Activated CD4-positive, alpha-beta memory T cell treated with anti-CD3 and anti-CD28 coated beads, Interleukin-2, amount 10 ng/mL, durations not matched to agents 7 days and 5 days (primary cell): ENCODE measurements around the gene WDFY3. TPM values are rescaled to one million over a fixed set of nuclear protein-coding genes. Genes with fewer than 3 reads are reported as not detected.

Experiments used
- CTCF ChIA-PET: fragments of 350-600 bp; sonication (Branson Sonifier 250); formaldehyde crosslinking; loops from one replicate; lab custom pipeline; 2021; ENCODE audit warnings: antibody characterized with exemption, inconsistent platforms; lab: Charles Lee
- POLR2A ChIA-PET: fragments of 350-600 bp; sonication (Branson Sonifier 250); formaldehyde crosslinking; loops from one replicate; lab custom pipeline; 2021; ENCODE audit warnings: antibody characterized with exemption; lab: Charles Lee
- DNase-seq: peaks from one replicate; pipeline ENCODE4 v3.0.0-alpha.2; 2020
- H3K27ac Mint-ChIP-seq: one replicate; pipeline ENCODE4 v1.8.0; 2021; ENCODE audit warnings: mild to moderate bottlenecking, mixed read lengths
- H3K27me3 Mint-ChIP-seq: one replicate; pipeline ENCODE4 v1.8.0; 2021; ENCODE audit warnings: mixed read lengths
- H3K36me3 Mint-ChIP-seq: one replicate; pipeline ENCODE4 v1.8.0; 2021; ENCODE audit warnings: low read depth, mixed read lengths
- H3K4me1 Mint-ChIP-seq: one replicate; pipeline ENCODE4 v1.8.0; 2021; ENCODE audit warnings: mixed read lengths
- H3K4me3 Mint-ChIP-seq: one replicate; pipeline ENCODE4 v1.8.0; 2021; ENCODE audit warnings: mild to moderate bottlenecking, mixed read lengths
- H3K9me3 Mint-ChIP-seq: one replicate; pipeline ENCODE4 v1.8.0; 2021; ENCODE audit warnings: mixed read lengths
- total RNA-seq, 2 experiments: library from RNA; stranded (reverse); gene quantifications; one replicate each; pipeline ENCODE4 v1.2.3, GENCODE V29; 2021

The WDFY3 gene, protein sequence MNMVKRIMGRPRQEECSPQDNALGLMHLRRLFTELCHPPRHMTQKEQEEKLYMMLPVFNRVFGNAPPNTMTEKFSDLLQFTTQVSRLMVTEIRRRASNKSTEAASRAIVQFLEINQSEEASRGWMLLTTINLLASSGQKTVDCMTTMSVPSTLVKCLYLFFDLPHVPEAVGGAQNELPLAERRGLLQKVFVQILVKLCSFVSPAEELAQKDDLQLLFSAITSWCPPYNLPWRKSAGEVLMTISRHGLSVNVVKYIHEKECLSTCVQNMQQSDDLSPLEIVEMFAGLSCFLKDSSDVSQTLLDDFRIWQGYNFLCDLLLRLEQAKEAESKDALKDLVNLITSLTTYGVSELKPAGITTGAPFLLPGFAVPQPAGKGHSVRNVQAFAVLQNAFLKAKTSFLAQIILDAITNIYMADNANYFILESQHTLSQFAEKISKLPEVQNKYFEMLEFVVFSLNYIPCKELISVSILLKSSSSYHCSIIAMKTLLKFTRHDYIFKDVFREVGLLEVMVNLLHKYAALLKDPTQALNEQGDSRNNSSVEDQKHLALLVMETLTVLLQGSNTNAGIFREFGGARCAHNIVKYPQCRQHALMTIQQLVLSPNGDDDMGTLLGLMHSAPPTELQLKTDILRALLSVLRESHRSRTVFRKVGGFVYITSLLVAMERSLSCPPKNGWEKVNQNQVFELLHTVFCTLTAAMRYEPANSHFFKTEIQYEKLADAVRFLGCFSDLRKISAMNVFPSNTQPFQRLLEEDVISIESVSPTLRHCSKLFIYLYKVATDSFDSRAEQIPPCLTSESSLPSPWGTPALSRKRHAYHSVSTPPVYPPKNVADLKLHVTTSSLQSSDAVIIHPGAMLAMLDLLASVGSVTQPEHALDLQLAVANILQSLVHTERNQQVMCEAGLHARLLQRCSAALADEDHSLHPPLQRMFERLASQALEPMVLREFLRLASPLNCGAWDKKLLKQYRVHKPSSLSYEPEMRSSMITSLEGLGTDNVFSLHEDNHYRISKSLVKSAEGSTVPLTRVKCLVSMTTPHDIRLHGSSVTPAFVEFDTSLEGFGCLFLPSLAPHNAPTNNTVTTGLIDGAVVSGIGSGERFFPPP (N-terminal part only)
- total RNA-seq, result 1 to 10 TPM; 1.4 to 1.5 TPM

DNA sequence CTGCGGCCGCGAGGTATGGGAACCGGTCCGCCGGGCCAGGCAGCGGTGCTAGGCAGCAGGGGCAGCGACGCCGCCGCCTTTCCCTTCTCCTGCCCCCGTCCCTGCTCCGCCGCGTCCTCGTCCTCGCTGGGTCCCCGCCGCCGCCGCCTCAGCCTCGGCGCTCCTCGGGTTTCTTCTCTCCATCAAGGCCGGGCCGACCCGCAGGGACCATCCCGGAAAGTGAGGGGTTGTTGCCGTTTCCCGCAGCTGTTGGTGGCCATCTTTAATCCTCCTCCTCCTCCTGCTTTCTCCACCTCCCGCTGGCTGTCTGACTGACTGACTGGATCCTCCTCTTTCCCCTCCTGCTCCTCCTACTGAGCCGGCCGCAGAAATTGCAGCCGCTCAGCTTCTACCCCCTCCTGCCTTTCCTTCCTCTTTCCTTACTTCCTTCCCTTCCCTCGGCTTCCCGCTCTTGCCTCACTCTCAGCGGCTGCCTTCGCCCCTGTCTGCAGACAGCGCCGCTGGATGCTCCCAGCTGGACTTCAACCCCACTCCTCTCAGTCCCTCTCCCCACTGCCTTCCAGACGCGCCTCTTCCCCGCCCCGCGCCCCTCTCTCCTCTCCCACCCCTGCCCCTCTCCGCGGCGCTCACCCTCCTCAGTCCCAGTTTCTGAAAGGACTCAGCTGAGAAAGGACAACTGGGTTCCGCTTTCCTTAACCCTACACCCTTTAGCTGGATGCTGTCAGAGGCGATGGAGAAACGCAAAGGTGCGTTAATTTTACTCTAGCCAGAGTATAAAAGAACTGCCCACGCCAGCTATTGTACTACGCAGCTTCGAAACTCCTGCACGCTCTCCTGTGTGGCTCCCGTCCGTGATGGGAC, at the start of gene WDFY3:
Gene WDFY3, minus strand, starts transcription at position 309 of the 861 bp plus-strand sequence. CDS start 106,099 bp downstream, outside the sequence.
- Mint-ChIP-seq H3K27ac (no peak within 1 kb of the TSS), H3K4me3 (peak within 1 kb of the TSS; percentile 79), H3K27me3 (peaks cover 45% of the 10 kb centered on the region), H3K9me3 (no peaks in the 10 kb centered on the region), H3K4me1 (peaks cover 12% of the 10 kb centered on the region), H3K36me3 (peaks cover 3% of the 10 kb centered on the region)
- DNase-seq, result peak; percentile 21
- CTCF ChIA-PET, result interaction anchor here (0.8 to 1.2 kb wide), 2 partner anchors 217 to 438 kb away, joined by 3 read pairs; no protein-coding TSS in a partner anchor
- POLR2A ChIA-PET, result no interaction called here

DNA sequence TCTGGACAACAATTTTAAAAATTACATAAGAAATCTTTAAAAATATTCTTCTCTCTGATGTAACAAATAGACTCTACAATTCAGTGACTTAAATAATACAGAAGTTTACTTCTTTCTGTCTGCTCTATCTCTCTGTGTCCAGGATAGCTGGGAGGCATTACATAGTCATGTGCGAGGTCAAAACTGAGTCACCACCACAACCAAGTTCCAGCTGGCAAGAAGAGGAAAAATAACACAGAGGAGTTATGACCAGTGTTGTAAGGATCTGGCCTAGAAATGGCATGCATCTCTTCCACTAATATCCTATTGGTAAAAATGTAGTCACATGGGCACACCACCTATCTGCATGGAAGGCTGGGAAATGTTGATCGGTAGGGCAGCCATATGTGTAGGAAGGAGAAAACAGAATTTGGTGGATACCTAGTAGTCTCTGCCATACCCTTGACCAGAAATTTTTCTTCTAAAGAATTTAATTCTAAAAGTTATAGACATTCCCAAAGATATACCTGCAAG, 39.4 kb upstream of the WDFY3 start:
- no peaks in the 10 kb centered on the region for H3K9me3 Mint-ChIP-seq
- no peaks in the 10 kb centered on the region for H3K4me1 Mint-ChIP-seq
- DNase-seq, result no peak
- no peak overlapping the region for H3K27ac Mint-ChIP-seq
- H3K4me3 Mint-ChIP-seq, result no peak overlapping the region
- CTCF ChIA-PET, result no interaction called here
- POLR2A ChIA-PET, result no interaction called here
- H3K36me3 Mint-ChIP-seq, result no peaks in the 10 kb centered on the region
- no peaks in the 10 kb centered on the region for H3K27me3 Mint-ChIP-seq

DNA sequence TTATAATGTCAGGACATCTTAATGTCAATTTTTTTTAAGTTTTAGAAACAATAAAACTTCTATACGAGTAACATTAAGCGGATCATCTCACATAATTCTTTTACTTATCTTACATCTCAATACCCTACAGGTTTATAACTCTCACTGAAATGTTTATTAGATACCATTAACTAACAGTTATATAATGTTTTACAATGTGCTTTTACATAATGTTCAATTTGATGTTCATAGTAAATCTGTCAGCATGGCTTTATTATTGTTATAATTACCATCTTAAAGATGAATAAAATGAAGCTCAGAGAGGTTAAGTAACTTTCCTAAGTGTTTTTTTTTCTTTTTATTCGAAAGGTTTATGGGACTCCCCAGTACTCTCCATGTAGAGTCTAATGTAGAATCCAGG, 33.9 kb upstream of the WDFY3 start:
- Mint-ChIP-seq H3K9me3 (no peaks in the 10 kb centered on the region), H3K36me3 (no peaks in the 10 kb centered on the region), H3K4me3 (no peak overlapping the region), H3K27ac (no peak overlapping the region), H3K4me1 (no peaks in the 10 kb centered on the region), H3K27me3 (no peaks in the 10 kb centered on the region)
- CTCF ChIA-PET, result no interaction called here
- POLR2A ChIA-PET, result no interaction called here
- no peak for DNase-seq

DNA sequence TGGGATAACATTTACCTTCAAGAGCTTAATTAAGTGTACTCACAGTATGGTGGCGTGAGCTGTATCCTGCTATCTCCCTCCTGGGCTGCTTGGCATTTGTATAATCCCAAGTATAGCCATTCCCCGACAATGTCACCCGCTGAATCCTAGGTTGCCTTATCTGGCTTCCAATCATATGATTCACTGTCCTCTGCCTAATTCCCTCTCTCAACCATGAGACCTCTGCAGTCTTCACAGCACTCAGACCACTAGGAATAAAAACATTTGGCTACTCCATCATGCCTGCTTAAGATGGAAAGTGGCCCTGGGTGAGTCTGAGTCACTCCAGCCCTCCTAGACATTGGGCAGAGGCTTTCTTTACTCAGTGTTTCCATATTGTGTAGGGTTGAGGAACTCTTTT, 28.9 kb upstream of the WDFY3 start:
- Mint-ChIP-seq H3K4me1 (no peaks in the 10 kb centered on the region), H3K27ac (no peak overlapping the region), H3K4me3 (no peak overlapping the region), H3K36me3 (no peaks in the 10 kb centered on the region), H3K9me3 (peaks cover 2% of the 10 kb centered on the region), H3K27me3 (no peaks in the 10 kb centered on the region)
- no peak for DNase-seq
- CTCF ChIA-PET, result no interaction called here
- POLR2A ChIA-PET, result no interaction called here

DNA sequence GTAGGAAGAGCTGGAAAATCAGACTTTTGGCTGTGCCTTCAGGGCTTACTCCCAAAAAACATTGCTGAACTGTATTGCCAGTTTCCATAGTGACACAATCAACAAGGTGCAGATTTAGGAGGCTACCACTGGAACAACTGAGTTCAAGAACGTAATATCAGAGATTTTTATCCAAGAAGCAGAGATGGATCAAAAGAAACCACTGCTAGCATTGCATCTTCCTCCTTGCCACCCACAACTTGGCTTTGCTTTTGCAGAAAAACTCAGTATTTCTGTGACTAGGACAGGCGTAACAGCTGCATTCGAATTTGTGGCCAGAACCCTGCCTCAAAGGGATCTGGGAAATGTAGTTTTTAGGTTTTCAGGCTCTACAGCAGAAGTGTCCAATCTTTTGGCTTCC, 27.8 kb upstream of the WDFY3 start:
- H3K36me3 Mint-ChIP-seq, result no peaks in the 10 kb centered on the region

DNA sequence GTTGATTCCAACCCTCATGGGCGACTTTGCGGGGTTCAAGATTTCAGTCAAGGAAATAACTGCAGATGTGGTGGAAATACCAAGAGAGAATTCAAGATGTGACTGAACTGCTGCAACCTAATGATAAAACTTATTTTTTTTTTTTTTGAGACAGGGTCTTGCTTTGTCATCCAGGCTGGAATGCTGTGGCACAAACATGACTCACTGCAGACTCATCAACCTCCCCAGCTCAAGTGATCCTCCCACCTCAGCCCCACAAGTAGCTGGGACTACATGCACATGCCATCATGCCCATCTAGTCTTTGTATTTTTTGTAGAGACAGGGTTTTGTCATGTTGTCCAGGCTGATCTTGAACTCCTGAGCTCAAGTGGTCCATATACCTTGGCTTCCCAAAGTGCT, 19.5 kb upstream of the WDFY3 start:
- H3K9me3 Mint-ChIP-seq, result no peaks in the 10 kb centered on the region
- no peaks in the 10 kb centered on the region for H3K36me3 Mint-ChIP-seq
- no peak overlapping the region for H3K27ac Mint-ChIP-seq
- DNase-seq, result no peak
- POLR2A ChIA-PET, result no interaction called here
- H3K4me3 Mint-ChIP-seq, result no peak overlapping the region
- CTCF ChIA-PET, result no interaction called here
- H3K4me1 Mint-ChIP-seq, result no peaks in the 10 kb centered on the region
- H3K27me3 Mint-ChIP-seq, result no peaks in the 10 kb centered on the region

More for the DNA sequence above, 27.8 kb upstream of the WDFY3 start:
- no peak for DNase-seq
- Mint-ChIP-seq H3K27ac (no peak overlapping the region), H3K4me3 (no peak overlapping the region), H3K9me3 (peaks cover 2% of the 10 kb centered on the region), H3K4me1 (no peaks in the 10 kb centered on the region), H3K27me3 (no peaks in the 10 kb centered on the region)
- ChIA-PET POLR2A (no interaction called here), CTCF (no interaction called here)

DNA sequence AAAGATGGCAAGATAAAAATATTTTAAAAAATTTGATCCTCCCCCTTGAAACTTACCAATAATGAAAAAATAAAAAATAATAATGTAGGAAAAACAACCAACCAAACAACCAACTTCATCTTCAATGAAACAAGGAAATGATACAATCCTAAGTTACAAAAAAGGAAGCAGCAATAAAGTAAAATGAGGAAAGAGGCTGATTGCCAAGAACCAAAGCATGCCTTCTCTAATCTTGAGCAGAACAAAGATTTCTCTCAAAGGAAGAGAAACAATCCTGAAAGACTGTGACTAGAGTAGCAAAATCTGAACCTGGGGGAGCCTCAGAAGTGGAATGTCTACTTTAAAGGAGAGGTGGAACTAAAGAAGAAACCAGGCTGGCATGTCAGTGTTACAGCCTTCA, 10.9 kb upstream of the WDFY3 start:
- Mint-ChIP-seq H3K36me3 (no peaks in the 10 kb centered on the region), H3K27me3 (peaks cover 1% of the 10 kb centered on the region), H3K27ac (no peak overlapping the region), H3K4me1 (no peaks in the 10 kb centered on the region), H3K9me3 (no peaks in the 10 kb centered on the region), H3K4me3 (no peak overlapping the region)
- ChIA-PET POLR2A (no interaction called here), CTCF (no interaction called here)
- no peak for DNase-seq

DNA sequence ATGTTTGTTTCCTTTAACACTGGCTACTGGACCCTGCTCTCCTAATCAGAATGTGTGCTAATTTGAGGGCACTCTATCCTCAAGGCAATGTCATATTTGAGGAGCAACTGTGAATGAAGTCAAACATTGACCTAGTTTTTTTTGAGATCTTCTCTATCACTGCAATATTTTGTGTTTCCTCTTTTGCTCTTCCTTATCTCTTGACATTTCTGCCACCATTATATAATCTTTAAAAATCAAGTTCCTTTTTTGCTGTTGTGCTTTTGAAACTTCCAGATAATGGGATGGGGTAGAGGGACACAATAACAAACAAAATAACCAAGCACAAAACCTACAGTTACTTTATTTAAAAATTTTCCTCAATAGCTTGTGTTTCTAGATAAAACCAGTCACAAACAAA, 7.4 kb upstream of the WDFY3 start:
- no peaks in the 10 kb centered on the region for H3K4me1 Mint-ChIP-seq
- no peak overlapping the region for H3K27ac Mint-ChIP-seq
- POLR2A ChIA-PET, result no interaction called here

DNA sequence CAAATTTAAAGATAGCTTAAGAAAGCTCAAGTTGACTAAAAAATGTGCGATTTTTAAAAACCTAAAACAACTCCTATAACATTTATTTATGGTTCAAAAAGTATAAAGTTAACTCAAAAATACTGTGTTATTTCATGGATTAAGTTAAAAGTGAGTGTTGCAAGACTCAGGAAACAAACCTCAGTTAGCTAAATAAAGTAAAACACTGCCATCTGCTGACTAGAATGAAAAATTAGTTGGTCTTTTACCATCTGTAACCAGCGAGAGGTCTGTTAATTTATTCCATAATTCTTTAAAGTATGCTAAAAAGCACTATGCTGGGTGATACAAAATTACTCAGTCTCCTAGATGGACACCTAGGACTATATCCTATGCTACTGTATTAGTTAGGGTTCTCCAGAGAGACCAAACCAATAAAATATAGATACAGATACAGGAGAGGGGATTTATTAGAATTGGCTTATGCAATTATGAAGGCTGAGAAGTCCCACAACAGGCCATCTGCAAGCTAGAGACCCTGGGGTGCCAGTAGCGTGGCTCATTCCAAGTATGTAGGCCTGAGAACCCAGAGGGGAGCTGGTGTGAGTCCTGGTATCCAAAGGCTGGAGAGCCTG, 4.9 kb upstream of the WDFY3 start:
- Mint-ChIP-seq H3K27ac (no peak overlapping the region), H3K9me3 (no peaks in the 10 kb centered on the region), H3K36me3 (peaks cover 3% of the 10 kb centered on the region), H3K27me3 (peaks cover 30% of the 10 kb centered on the region), H3K4me1 (peaks cover 9% of the 10 kb centered on the region), H3K4me3 (no peak overlapping the region)
- CTCF ChIA-PET, result interaction anchor here (0.7 to 3.6 kb wide), 5 partner anchors 13 to 396 kb away, joined by 3 to 24 read pairs (median 5); no protein-coding TSS in a partner anchor
- POLR2A ChIA-PET, result no interaction called here
- no peak for DNase-seq

More for the DNA sequence above, 7.4 kb upstream of the WDFY3 start:
- H3K36me3 Mint-ChIP-seq, result no peaks in the 10 kb centered on the region
- no peak overlapping the region for H3K4me3 Mint-ChIP-seq
- DNase-seq, result no peak
- peaks cover 11% of the 10 kb centered on the region for H3K27me3 Mint-ChIP-seq
- CTCF ChIA-PET, result no interaction called here
- no peaks in the 10 kb centered on the region for H3K9me3 Mint-ChIP-seq

DNA sequence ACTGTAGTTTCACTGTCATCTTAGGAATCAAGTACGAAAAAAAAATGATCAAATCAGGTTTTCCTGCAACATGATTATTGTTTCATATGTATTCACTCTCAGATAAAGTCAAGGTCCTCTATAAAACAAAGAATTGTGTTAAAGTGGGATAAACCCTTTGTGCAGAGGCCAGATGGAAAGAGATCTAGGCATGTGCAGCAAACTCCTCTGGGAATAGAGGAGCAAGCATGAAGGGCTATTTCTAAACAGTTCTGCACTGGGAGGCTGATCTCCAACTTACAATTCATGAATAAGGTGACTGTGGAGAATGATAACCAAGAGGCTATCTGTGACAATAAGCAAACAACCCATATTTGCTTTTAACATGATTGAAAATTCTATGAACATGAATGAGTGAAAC, 2.4 kb upstream of the WDFY3 start:
- ChIA-PET POLR2A (no interaction called here), CTCF (no interaction called here)
- Mint-ChIP-seq H3K36me3 (peaks cover 3% of the 10 kb centered on the region), H3K4me1 (peaks cover 12% of the 10 kb centered on the region), H3K27ac (no peak overlapping the region), H3K27me3 (peaks cover 41% of the 10 kb centered on the region), H3K4me3 (no peak overlapping the region), H3K9me3 (no peaks in the 10 kb centered on the region)
- no peak for DNase-seq

DNA sequence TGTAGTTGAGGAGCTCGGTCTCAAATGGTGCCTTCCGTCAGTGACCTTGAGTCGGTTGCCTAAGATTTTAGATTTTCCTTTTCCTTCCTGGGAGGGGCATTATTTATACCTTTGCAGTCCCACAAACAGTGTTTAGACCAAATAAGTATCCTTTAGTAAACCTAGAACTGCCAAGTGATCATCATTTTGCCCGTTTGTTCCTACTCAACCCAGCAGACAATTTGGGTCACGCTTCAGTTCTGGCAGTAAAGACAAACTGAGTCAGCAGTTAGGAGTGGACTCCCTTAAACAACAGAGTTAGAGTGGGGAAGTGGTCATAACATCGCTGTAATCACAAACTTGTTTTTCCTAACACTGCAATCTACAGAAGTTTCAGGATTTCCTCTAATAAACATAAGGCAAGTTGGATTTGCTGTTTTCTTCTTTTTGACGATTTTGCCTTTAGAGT, 777 bp upstream of the WDFY3 start:
- peaks cover 12% of the 10 kb centered on the region for H3K4me1 Mint-ChIP-seq
- ChIA-PET CTCF (interaction anchor here (0.8 to 1.2 kb wide), 2 partner anchors 218 to 439 kb away, joined by 3 read pairs; no protein-coding TSS in a partner anchor), POLR2A (no interaction called here)
- H3K4me3 Mint-ChIP-seq, result peak overlapping the region; percentile 79
- H3K9me3 Mint-ChIP-seq, result no peaks in the 10 kb centered on the region
- H3K36me3 Mint-ChIP-seq, result peaks cover 3% of the 10 kb centered on the region
- no peak for DNase-seq
- no peak overlapping the region for H3K27ac Mint-ChIP-seq
- peaks cover 45% of the 10 kb centered on the region for H3K27me3 Mint-ChIP-seq
